ENCODE results near the gene TIMP2.

DNA sequence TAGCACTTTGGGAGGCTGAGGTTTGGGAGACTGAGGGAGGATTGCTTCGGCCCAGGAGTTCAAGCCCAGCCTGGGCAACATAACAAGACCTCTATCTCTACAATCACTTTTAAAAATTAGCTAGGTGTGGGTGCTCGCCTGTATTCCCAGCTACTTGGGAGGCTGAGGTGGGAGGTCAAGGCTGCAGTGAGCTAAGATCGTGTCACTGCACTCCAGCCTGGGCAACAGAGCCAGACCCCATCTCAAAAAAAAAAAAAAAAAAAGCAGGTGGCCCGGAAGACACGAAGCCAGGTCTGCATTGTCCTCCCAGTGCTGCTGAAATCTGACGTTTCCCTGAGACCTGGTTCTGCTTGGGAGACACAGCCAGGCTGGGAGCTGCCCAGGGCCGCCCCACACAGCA, 18.8 kb upstream of the TIMP2 start:
- TF ChIP-seq POLR2AphosphoS5 (IDR thresholded peaks at IDR 0.05; ENCODE audit: low read depth, low read length) = no peak
- TF ChIP-seq SIN3A (IDR thresholded peaks at IDR 0.05; ENCODE audit: borderline replicate concordance, insufficient read depth, low read length) = no peak
- TF ChIP-seq, protein P1, sequence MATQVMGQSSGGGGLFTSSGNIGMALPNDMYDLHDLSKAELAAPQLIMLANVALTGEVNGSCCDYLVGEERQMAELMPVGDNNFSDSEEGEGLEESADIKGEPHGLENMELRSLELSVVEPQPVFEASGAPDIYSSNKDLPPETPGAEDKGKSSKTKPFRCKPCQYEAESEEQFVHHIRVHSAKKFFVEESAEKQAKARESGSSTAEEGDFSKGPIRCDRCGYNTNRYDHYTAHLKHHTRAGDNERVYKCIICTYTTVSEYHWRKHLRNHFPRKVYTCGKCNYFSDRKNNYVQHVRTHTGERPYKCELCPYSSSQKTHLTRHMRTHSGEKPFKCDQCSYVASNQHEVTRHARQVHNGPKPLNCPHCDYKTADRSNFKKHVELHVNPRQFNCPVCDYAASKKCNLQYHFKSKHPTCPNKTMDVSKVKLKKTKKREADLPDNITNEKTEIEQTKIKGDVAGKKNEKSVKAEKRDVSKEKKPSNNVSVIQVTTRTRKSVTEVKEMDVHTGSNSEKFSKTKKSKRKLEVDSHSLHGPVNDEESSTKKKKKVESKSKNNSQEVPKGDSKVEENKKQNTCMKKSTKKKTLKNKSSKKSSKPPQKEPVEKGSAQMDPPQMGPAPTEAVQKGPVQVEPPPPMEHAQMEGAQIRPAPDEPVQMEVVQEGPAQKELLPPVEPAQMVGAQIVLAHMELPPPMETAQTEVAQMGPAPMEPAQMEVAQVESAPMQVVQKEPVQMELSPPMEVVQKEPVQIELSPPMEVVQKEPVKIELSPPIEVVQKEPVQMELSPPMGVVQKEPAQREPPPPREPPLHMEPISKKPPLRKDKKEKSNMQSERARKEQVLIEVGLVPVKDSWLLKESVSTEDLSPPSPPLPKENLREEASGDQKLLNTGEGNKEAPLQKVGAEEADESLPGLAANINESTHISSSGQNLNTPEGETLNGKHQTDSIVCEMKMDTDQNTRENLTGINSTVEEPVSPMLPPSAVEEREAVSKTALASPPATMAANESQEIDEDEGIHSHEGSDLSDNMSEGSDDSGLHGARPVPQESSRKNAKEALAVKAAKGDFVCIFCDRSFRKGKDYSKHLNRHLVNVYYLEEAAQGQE (IDR thresholded peaks at IDR 0.05; ENCODE audit: insufficient read depth in 1 of 2, low read depth in 2 of 2, low read length in 2 of 2) = no peak
- TF ChIP-seq TAF1 (IDR thresholded peaks at IDR 0.05; ENCODE audit: borderline replicate concordance, insufficient read depth, low read length) = no peak
